HEK293T (cell line): Measurements from ENCODE around the gene RNF103.

Experiments
- ARNT ChIP-seq: fragments of 450-650 bp; IDR thresholded peaks from 2 replicates; pipeline ENCODE4 v1.6.1; 2017; ENCODE audit warnings: mild to moderate bottlenecking
- BHLHE40 ChIP-seq: fragments of 450-650 bp; IDR thresholded peaks from 2 replicates; pipeline ENCODE4 v1.6.1; 2016; ENCODE audit warnings: mild to moderate bottlenecking, moderate library complexity, borderline replicate concordance
- ELF4 ChIP-seq: fragments of 450-650 bp; IDR thresholded peaks from 2 replicates; pipeline ENCODE4 v1.6.1; 2017; ENCODE audit warnings: antibody characterized with exemption
- FOXA1 ChIP-seq: fragments of 450-650 bp; IDR thresholded peaks from 2 replicates; pipeline ENCODE4 v1.6.1; 2016; ENCODE audit warnings: mild to moderate bottlenecking
- FOXK2 ChIP-seq: fragments of 450-650 bp; IDR thresholded peaks from 2 replicates; pipeline ENCODE4 v1.6.1; 2016; ENCODE audit warnings: mild to moderate bottlenecking
- HDGF ChIP-seq: fragments of 450-650 bp; IDR thresholded peaks from 2 replicates; pipeline ENCODE4 v1.6.1; 2017; ENCODE audit warnings: antibody characterized with exemption, borderline replicate concordance
- NFRKB ChIP-seq: fragments of 450-650 bp; IDR thresholded peaks from 2 replicates; pipeline ENCODE4 v1.6.1; 2016; ENCODE audit warnings: mild to moderate bottlenecking, moderate library complexity
- SP1 ChIP-seq: fragments of 450-650 bp; IDR thresholded peaks from 2 replicates; pipeline ENCODE4 v1.6.1; 2017
- TARDBP ChIP-seq: fragments of 450-650 bp; IDR thresholded peaks from 2 replicates; pipeline ENCODE4 v1.6.1; 2016

GRCh38 chr2:86593266-86593665 lies 30.4 kb downstream of the RNF103 start:
- TF ChIP-seq NFRKB (no peak), BHLHE40 (no peak), ARNT (no peak), FOXA1 (no peak), HDGF (no peak), ELF4 (no peak), FOXK2 (no peak), SP1 (no peak), TARDBP (no peak)
